Measurements from ENCODE around the gene SLIT1.
A peak's percentile ranks its signal among the peaks of the same experiment; 100 is the strongest.

SLIT1 gene

GRCh38 chr10:97200616-97201015, 14.9 kb upstream of the SLIT1 start:
- DNase-seq: peak in 1 of 5 donors; percentile 27

- no peak for DNase-seq
These were observed 13.4 kb upstream of the SLIT1 start for GRCh38 chr10:97199152-97199551.

- DNase-seq: no peak
These were observed 11.3 kb upstream of the SLIT1 start for GRCh38 chr10:97197030-97197500.

- peak; percentile 21 to 71 (median 39) for DNase-seq
These were observed 10.7 kb upstream of the SLIT1 start for GRCh38 chr10:97196223-97197029.

GRCh38 chr10:97195706-97196222, 10.0 kb upstream of the SLIT1 start:
- DNase-seq: no peak

- no peak for DNase-seq
These were observed 7.2 kb upstream of the SLIT1 start for GRCh38 chr10:97192952-97193435.

- no peak for DNase-seq
These were observed 4.7 kb upstream of the SLIT1 start for GRCh38 chr10:97190450-97190849.

GRCh38 chr10:97188261-97188711, 2.5 kb upstream of the SLIT1 start:
- DNase-seq: no peak

- DNase-seq: no peak
These were observed 1.2 kb upstream of the SLIT1 start for GRCh38 chr10:97186911-97187310.

GRCh38 chr10:97184971-97185325, 811 bp downstream of the SLIT1 start:
- no peak for DNase-seq

- no peak for DNase-seq
These were observed 2.4 kb downstream of the SLIT1 start for GRCh38 chr10:97183314-97183713.

GRCh38 chr10:97182288-97182990, 3.3 kb downstream of the SLIT1 start:
- DNase-seq: no peak

GRCh38 chr10:97180986-97181385, 4.8 kb downstream of the SLIT1 start:
- no peak for DNase-seq

- DNase-seq: no peak
These were observed 5.4 kb downstream of the SLIT1 start for GRCh38 chr10:97180363-97180755.

- no peak for DNase-seq
These were observed 5.9 kb downstream of the SLIT1 start for GRCh38 chr10:97179731-97180362.

GRCh38 chr10:97179311-97179710, 6.4 kb downstream of the SLIT1 start:
- DNase-seq: no peak

GRCh38 chr10:97178074-97178473, 7.7 kb downstream of the SLIT1 start:
- DNase-seq: no peak

- no peak for DNase-seq
These were observed 9.5 kb downstream of the SLIT1 start for GRCh38 chr10:97176226-97176625.

- no peak for DNase-seq
These were observed 10.2 kb downstream of the SLIT1 start for GRCh38 chr10:97175586-97175985.

GRCh38 chr10:97174941-97175340, 10.8 kb downstream of the SLIT1 start:
- no peak for DNase-seq

- DNase-seq: no peak
These were observed 11.4 kb downstream of the SLIT1 start for GRCh38 chr10:97174276-97174775.

- DNase-seq: no peak
These were observed 12.7 kb downstream of the SLIT1 start for GRCh38 chr10:97173036-97173435.

- DNase-seq: no peak
These were observed 14.8 kb downstream of the SLIT1 start for GRCh38 chr10:97171001-97171400.
